HG03354 (cell line): ENCODE data around the gene ADARB2.
"Not testable (repeated sequence)": the region's sequence is repeated elsewhere in the genome, so short reads cannot be mapped to it uniquely, and the experiment has no call there.

Source experiments
- ATAC-seq: cut with Tn5 transposase; IDR thresholded peaks from one replicate; pipeline ENCODE4 v1.9.1; 2021; ENCODE audit warnings: mild to moderate bottlenecking; ENCODE audit not compliant: unreplicated experiment, poor library complexity, severe bottlenecking

Gene ADARB2

DNA sequence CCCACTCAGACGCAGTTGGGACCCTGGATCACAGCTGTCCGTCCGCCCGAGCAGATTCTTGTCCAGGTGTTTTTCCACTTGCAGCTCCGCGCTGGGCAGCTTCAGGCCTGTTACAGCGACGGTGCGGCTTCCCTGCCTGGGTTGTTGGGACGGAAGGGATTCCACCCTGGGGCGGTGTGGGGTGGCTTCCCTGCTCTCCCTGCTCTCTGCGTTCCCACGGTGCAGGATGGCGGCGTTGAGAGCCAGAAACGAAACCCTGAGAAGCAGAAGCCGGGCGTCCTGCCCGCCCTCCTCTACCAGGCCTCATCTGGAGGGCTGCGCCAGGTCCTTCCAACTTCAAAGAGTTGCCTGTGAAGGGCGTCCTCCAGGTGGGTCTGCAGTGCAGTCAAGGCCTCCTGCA, 194.4 kb downstream of the ADARB2 start:
- ATAC-seq: no peak

- no peak for ATAC-seq
Measured at GRCh38 chr10:1540144-1540543, 197.2 kb downstream of the ADARB2 start.

DNA sequence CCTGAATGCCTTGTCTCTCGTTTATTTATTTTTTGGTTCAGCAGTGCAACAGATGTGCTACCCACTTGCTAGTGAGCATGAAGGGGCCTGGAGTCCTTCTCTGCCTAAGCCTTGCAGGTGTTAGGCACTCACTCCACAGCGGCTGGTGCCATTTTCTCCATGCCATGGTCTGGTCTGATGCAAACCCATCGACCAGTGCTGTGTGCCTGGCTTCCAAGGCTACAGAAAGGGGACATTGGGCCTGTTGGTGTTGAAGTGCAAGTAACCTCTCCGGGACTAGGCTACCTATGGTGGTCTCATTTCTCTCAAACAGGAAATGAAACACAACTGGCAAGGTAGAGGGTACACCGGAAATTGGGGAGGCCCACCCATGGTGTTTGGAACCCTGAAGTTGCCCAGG, 198.1 kb downstream of the ADARB2 start:
- ATAC-seq: no peak

- no peak for ATAC-seq
Measured at GRCh38 chr10:1538531-1539061, 198.7 kb downstream of the ADARB2 start.

- ATAC-seq: no peak
Measured at GRCh38 chr10:1538121-1538520, 199.2 kb downstream of the ADARB2 start.

DNA sequence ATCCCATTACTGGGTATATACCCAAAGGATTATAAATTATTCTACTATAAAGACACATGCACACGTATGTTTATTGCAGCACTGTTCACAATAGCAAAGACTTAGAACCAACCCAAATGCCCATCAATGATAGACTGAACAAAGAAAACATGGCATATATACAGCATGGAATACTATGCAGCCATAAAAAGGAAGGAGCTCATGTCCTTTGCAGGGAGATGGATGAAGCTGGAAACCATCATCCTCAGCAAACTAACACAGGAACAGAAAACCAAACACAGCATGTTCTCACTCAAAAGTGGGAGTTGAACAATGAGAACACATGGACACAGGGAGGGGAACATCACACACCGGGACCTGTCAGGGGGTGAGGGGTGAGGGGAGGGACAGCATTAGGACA, 199.9 kb downstream of the ADARB2 start:
- not testable (repeated sequence) for ATAC-seq

- ATAC-seq: no peak
Measured at GRCh38 chr10:1536341-1536740, 201.0 kb downstream of the ADARB2 start.

GRCh38 chr10:1535301-1535965, 201.9 kb downstream of the ADARB2 start:
- no peak for ATAC-seq

- no peak for ATAC-seq
Measured at GRCh38 chr10:1534820-1535219, 202.5 kb downstream of the ADARB2 start.

GRCh38 chr10:1532636-1533035, 204.7 kb downstream of the ADARB2 start:
- ATAC-seq: no peak

DNA sequence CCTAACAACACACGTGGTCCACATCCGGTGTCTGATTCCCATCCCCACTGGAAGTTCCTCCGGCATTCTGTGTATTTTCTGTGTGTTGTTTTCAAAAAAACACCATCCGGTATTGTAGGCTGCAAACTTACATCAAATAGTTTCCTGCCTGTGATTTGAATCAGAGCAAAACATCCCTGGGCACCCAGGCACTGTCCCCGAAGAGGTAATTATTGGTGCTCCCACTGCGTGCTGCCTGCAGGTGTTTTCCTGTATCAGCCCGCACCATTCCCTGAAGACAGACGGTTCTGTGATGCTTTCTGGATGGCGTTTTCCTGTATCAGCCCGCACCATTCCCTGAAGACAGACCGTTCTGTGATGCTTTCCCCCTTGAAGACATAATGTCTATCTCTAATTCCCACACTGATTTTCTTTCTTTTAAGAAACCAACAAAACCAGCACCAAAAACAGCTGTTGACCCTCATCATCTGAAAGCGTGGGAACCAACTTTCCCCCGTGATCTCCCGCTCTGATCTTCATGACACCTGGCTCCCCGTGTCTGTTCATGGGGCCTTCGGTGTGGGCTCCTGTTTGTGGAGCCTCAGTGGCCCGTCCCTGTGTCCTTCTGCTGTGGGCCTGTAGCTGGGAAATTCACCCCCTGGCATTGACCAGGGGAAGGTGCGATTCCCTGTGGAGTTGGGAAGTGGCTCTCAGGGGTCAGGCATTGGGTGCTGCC, 205.3 kb downstream of the ADARB2 start:
- ATAC-seq: no peak

GRCh38 chr10:1530871-1531517, 206.3 kb downstream of the ADARB2 start:
- ATAC-seq: no peak

GRCh38 chr10:1529806-1530413, 207.4 kb downstream of the ADARB2 start:
- ATAC-seq: no peak

GRCh38 chr10:1527951-1528350, 209.4 kb downstream of the ADARB2 start:
- no peak for ATAC-seq

DNA sequence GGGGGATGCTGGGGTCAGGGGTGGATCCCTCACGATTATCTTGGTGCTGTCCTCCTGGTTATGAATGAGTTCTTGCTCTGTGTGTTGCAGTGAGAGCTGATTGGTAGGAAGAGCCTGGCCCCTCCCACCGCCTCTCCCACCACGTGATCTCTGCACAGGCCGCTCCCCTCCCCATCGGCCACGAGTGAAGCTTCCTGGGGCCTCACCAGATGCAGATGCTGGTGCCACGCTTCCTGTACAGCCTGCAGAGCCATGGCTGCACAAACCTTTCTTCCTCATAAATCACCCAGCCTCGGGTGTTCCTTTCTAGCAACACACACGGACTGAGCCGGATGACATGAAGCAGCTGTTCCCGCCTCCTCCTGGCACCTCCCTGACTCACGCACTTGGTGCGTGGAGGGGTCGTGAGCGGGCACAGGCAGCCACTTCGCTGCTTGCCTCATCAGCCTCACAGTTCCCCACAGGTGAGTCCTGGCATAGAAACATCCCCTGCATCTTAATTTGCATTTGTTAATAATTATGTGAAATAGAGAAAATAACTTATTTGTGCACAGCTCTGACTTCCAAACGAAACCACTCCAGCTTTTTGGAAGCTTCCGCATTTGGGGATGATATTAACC, 210.8 kb downstream of the ADARB2 start:
- ATAC-seq: peak; percentile 74

DNA sequence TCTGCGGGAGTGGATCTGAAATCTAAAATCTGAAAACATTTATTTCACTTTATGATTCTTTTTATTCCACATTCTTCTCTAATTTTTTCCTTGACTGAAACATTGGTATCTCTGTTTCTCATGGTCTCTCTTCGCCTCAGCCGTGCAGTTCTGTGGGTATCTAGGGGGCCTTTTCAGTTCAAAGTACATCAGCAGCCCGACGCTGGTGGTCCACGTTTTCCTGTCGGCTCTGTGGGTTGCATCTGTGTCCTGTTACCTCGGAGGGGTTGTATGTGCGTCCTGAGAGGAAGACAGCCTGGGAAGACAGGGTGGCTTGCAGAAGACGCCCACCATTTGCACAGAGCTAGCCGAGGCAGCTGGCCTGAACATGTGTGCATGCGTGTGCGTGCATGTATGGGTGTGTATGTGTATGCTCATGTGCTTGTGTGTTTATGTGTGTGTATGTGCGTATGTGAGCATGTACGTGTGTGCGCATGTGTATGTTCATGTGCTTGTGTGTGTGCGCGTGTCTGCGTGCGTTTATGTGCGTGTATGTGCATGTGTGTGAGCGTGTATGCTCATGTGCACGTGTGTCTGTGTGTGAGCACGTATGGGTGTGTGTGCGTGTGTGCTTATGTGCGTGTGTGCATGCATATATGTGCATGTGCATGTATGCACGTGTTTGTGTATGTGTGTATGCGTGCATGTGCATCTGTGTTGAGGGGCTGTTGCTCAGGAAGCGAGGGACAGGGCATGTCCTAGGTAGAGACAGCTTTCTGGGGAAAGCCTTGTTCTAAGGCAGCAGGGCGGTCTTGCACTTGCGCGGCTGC, 211.8 kb downstream of the ADARB2 start:
- no peak for ATAC-seq

GRCh38 chr10:1524540-1524939, 212.8 kb downstream of the ADARB2 start:
- no peak for ATAC-seq

- ATAC-seq: no peak
Measured at GRCh38 chr10:1523221-1523620, 214.1 kb downstream of the ADARB2 start.

DNA sequence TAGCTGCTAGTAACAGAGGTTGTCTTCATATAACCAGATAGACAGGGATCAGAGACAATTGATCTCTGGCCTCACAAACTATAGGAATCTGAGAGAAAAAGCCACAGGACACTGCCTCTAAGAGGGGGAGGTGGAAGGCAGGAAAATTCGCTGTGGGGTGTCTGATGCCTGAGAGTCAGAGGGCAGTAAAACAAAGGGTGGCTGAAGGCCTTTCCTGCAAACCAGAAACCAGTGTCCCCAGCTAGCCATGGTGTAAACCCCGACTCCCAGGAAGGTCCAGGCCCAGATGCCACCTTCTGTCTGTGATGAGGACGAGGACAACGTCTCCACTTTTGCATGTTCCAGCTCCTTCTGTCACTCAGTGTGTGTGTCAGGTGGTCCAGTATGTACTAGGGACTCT, 215.1 kb downstream of the ADARB2 start:
- ATAC-seq: no peak
